HL-60 (cell line): ENCODE results near the gene GPR39.

Experiments used
- DNase-seq, 2 experiments: peaks; one replicate each; pipeline ENCODE4 v3.0.0-alpha.2; 2010 to 2020; ENCODE audit warnings: low read depth in 1 of 2, low spot score in 1 of 2
- H3K27ac ChIP-seq: fragments of 250-450 bp; sonication (Bioruptor Pico); replicated peaks from 2 replicates; pipeline ENCODE4 v1.5.1; 2020; ENCODE audit warnings: mild to moderate bottlenecking, moderate library complexity
- H3K27me3 ChIP-seq: fragments of 250-450 bp; sonication (Bioruptor Pico); 2 replicates; pipeline ENCODE4 v1.5.1; 2021; ENCODE audit warnings: mild to moderate bottlenecking, moderate library complexity; ENCODE audit not compliant: insufficient read depth, poor library complexity, severe bottlenecking
- H3K4me3 ChIP-seq: replicated peaks from 2 replicates; pipeline ENCODE4 v1.5.1; 2011; ENCODE audit warnings: mild to moderate bottlenecking, control low read depth, low read length; ENCODE audit not compliant: insufficient read depth
- CTCF ChIP-seq: IDR thresholded peaks from one replicate; pipeline ENCODE4 v1.5.1; 2011; ENCODE audit warnings: low read length, control low read depth, inconsistent platforms; ENCODE audit not compliant: insufficient read depth
- GABPA ChIP-seq: IDR thresholded peaks from 2 replicates; pipeline ENCODE4 v1.6.1; 2012; ENCODE audit warnings: low read depth
- POLR2AphosphoS5 ChIP-seq: IDR thresholded peaks from 2 replicates; pipeline ENCODE4 v1.6.1; 2012; ENCODE audit warnings: low read depth
- SPI1 ChIP-seq: IDR thresholded peaks from 2 replicates; pipeline ENCODE4 v1.6.1; 2012; ENCODE audit warnings: low read depth, mild to moderate bottlenecking, borderline replicate concordance
- TF ChIP-seq, protein P1 (sequence below): IDR thresholded peaks from 2 replicates; pipeline ENCODE4 v1.6.1; 2012; ENCODE audit warnings: low read depth; ENCODE audit not compliant: insufficient replicate concordance

The GPR39 gene

GRCh38 chr2:132465917-132466316, 49.3 kb downstream of the GPR39 start:
- H3K27me3 ChIP-seq: no peaks in the 10 kb centered on the region
- H3K27ac ChIP-seq: no peak overlapping the region
- TF ChIP-seq, protein P1, sequence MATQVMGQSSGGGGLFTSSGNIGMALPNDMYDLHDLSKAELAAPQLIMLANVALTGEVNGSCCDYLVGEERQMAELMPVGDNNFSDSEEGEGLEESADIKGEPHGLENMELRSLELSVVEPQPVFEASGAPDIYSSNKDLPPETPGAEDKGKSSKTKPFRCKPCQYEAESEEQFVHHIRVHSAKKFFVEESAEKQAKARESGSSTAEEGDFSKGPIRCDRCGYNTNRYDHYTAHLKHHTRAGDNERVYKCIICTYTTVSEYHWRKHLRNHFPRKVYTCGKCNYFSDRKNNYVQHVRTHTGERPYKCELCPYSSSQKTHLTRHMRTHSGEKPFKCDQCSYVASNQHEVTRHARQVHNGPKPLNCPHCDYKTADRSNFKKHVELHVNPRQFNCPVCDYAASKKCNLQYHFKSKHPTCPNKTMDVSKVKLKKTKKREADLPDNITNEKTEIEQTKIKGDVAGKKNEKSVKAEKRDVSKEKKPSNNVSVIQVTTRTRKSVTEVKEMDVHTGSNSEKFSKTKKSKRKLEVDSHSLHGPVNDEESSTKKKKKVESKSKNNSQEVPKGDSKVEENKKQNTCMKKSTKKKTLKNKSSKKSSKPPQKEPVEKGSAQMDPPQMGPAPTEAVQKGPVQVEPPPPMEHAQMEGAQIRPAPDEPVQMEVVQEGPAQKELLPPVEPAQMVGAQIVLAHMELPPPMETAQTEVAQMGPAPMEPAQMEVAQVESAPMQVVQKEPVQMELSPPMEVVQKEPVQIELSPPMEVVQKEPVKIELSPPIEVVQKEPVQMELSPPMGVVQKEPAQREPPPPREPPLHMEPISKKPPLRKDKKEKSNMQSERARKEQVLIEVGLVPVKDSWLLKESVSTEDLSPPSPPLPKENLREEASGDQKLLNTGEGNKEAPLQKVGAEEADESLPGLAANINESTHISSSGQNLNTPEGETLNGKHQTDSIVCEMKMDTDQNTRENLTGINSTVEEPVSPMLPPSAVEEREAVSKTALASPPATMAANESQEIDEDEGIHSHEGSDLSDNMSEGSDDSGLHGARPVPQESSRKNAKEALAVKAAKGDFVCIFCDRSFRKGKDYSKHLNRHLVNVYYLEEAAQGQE: no peak
- TF ChIP-seq POLR2AphosphoS5 (no peak), GABPA (no peak), CTCF (no peak), SPI1 (no peak)
- H3K4me3 ChIP-seq: no peak overlapping the region
- no peak for DNase-seq

GRCh38 chr2:132466428-132467028, 49.9 kb downstream of the GPR39 start:
- H3K27ac ChIP-seq: no peak overlapping the region
- no peak for DNase-seq
- no peaks in the 10 kb centered on the region for H3K27me3 ChIP-seq
- H3K4me3 ChIP-seq: no peak overlapping the region
- TF ChIP-seq, protein P1: no peak
- no peak for TF ChIP-seq CTCF
- TF ChIP-seq SPI1: no peak
- no peak for TF ChIP-seq GABPA
- TF ChIP-seq POLR2AphosphoS5: no peak

DNA sequence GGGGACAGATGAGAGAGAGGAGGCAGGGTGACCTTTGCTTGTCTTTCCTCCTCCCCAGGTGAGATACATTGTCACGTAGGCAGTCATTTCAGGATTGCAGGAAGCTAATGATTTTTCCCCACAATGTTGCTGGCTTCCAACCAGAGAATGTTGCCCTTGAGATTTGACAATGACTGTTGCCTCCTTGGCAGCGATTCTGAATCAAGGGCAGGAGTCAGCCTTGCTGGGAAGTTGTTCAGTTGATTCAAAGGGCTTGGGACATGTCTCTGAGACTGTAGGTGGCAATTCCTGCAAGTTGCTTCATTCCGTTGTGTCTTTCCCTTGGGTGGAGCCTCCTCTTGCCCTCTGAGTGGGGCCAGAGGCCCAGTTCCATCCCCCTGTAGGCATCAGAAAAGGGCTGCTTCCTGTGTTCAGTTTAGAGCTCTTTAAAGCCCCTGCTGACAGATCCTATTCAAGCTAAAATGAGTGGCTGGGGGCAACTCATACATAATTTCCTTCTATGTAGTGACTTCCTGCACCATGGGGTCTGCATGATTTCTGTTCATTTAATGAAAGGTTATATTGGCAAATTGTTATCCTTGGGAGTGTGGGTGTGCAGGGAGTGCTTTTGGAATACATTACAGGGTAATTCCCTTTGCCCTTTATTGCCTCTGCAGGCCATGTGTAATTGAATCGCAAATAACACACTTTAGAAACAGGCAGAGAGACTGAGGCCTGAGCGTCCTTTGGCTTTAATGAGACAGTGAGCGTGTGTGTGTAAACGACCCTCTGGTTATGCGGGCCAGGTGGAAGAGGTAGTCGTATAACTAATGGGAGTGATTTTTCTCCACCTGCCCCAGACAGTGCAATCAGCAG, 52.4 kb downstream of the GPR39 start:
- no peak overlapping the region for H3K4me3 ChIP-seq

More for the DNA sequence above, 52.4 kb downstream of the GPR39 start:
- TF ChIP-seq SPI1 (no peak), CTCF (no peak)
- no peak for DNase-seq
- Histone ChIP-seq H3K27ac (no peak overlapping the region), H3K27me3 (no peaks in the 10 kb centered on the region)
